GM21825 (cell line): ENCODE results near the gene TTLL11.

Experiments used
- ATAC-seq: cut with Tn5 transposase; IDR thresholded peaks from one replicate; pipeline ENCODE4 v1.9.1; 2021; ENCODE audit warnings: mild to moderate bottlenecking, moderate library complexity; ENCODE audit not compliant: unreplicated experiment

TTLL11 gene

GRCh38 chr9:121779381-121780117 is 313.6 kb downstream of the TTLL11 start:
- no peak for ATAC-seq

GRCh38 chr9:121778252-121779225 is 314.6 kb downstream of the TTLL11 start:
- no peak for ATAC-seq

- no peak for ATAC-seq
These were observed 316.1 kb downstream of the TTLL11 start for GRCh38 chr9:121776739-121777637.

- ATAC-seq = no peak
These were observed 316.9 kb downstream of the TTLL11 start for GRCh38 chr9:121776001-121776738.

GRCh38 chr9:121774715-121775613 is 318.1 kb downstream of the TTLL11 start:
- no peak for ATAC-seq

- ATAC-seq = no peak
These were observed 319.0 kb downstream of the TTLL11 start for GRCh38 chr9:121773954-121774714.

- no peak for ATAC-seq
These were observed 319.7 kb downstream of the TTLL11 start for GRCh38 chr9:121773286-121773953.

GRCh38 chr9:121772600-121773285 is 320.4 kb downstream of the TTLL11 start:
- no peak for ATAC-seq
